ENCODE measurements around the gene PTPN4. TPM values are rescaled to one million over a fixed set of nuclear protein-coding genes. Genes with fewer than 3 reads are reported as not detected.

PTPN4 gene
- total RNA-seq, 1 donor from 2014 or later: 37.4 TPM

GRCh38 chr2:120032297-120032696 is 272.6 kb downstream of the PTPN4 start:
- H3K36me3 Mint-ChIP-seq: peaks cover 21% of the 10 kb centered on the region
- peaks cover 32% of the 10 kb centered on the region for H3K4me1 Mint-ChIP-seq (ENCODE audit: unreplicated experiment)
- TF ChIP-seq CTCF (conservative IDR thresholded peaks at IDR 0.05): no peak
- DNase-seq (ENCODE audit: extremely low spot score, unreplicated experiment): no peak
- H3K4me3 Mint-ChIP-seq: no peak overlapping the region
- H3K27ac Mint-ChIP-seq: no peak overlapping the region
- H3K27me3 Mint-ChIP-seq: no peaks in the 10 kb centered on the region
- no peaks in the 10 kb centered on the region for H3K9me3 Mint-ChIP-seq

Other genes starting within 250 kb of the PTPN4 start
- gene SCTR, start 235.4 kb upstream of the PTPN4 start, total RNA-seq (ENCODE audit: low replicate concordance): 1.9 and 2.4 TPM in 2 replicates
- 1.6 and 4.8 TPM in 2 replicates for gene CFAP221, start 215.5 kb upstream of the PTPN4 start, total RNA-seq (ENCODE audit: low replicate concordance)
- gene TMEM177, start 80.7 kb upstream of the PTPN4 start, total RNA-seq (ENCODE audit: low replicate concordance): 16.9 and 19.0 TPM in 2 replicates